Uterus (tissue), 2 donors: ENCODE data around the gene NFKBIL1.

ENCODE experiments used
- CTCF ChIP-seq, 4 experiments: fragments of 200-600 bp in 2 of 4; fragments of 450-650 bp in 2 of 4; sonication (generic) in 2 of 4; IDR thresholded peaks; one replicate each; pipeline ENCODE4 v1.5.1; 2016 to 2019; ENCODE audit warnings: antibody characterized with exemption in 4 of 4, mild to moderate bottlenecking in 2 of 4, moderate library complexity in 1 of 4
- POLR2A ChIP-seq, 2 donors: fragments of 450-650 bp; IDR thresholded peaks; one replicate each; pipeline ENCODE4 v1.6.1; 2016; ENCODE audit warnings: antibody characterized with exemption in 2 of 2, mild to moderate bottlenecking in 1 of 2, moderate library complexity in 1 of 2

- TF ChIP-seq CTCF (IDR thresholded peaks at IDR 0.05) = peak in 2 of 4 experiments; percentile 24 to 29
- TF ChIP-seq POLR2A (IDR thresholded peaks at IDR 0.05) = peak; percentile 65 to 77
Measured at GRCh38 chr6:31546958-31547726, at the start of gene NFKBIL1.
